HEK293T (cell line): ENCODE results near the gene TMEM130.

Source experiments
- ELF4 ChIP-seq: fragments of 450-650 bp; IDR thresholded peaks from 2 replicates; pipeline ENCODE4 v1.6.1; 2017; ENCODE audit warnings: antibody characterized with exemption
- FOXK2 ChIP-seq: fragments of 450-650 bp; IDR thresholded peaks from 2 replicates; pipeline ENCODE4 v1.6.1; 2016; ENCODE audit warnings: mild to moderate bottlenecking
- FOXM1 ChIP-seq: fragments of 450-650 bp; IDR thresholded peaks from 2 replicates; pipeline ENCODE4 v1.6.1; 2017; ENCODE audit warnings: mild to moderate bottlenecking, borderline replicate concordance
- HDGF ChIP-seq: fragments of 450-650 bp; IDR thresholded peaks from 2 replicates; pipeline ENCODE4 v1.6.1; 2017; ENCODE audit warnings: antibody characterized with exemption, borderline replicate concordance
- L3MBTL2 ChIP-seq: fragments of 450-650 bp; conservative IDR thresholded peaks from 2 replicates; pipeline ENCODE4 v1.6.1; 2016; ENCODE audit warnings: mild to moderate bottlenecking
- LEF1 ChIP-seq: fragments of 450-650 bp; IDR thresholded peaks from 2 replicates; pipeline ENCODE4 v1.6.1; 2017; ENCODE audit warnings: mild to moderate bottlenecking, borderline replicate concordance
- SP1 ChIP-seq: fragments of 450-650 bp; IDR thresholded peaks from 2 replicates; pipeline ENCODE4 v1.6.1; 2017
- SUZ12 ChIP-seq: fragments of 450-650 bp; IDR thresholded peaks from 2 replicates; pipeline ENCODE4 v1.6.1; 2016; ENCODE audit warnings: mild to moderate bottlenecking
- TARDBP ChIP-seq: fragments of 450-650 bp; IDR thresholded peaks from 2 replicates; pipeline ENCODE4 v1.6.1; 2016
- ZNF384 ChIP-seq: fragments of 450-650 bp; IDR thresholded peaks from 2 replicates; pipeline ENCODE4 v1.6.1; 2016

GRCh38 chr7:98830972-98831548, 38.8 kb downstream of the TMEM130 start:
- TF ChIP-seq SP1: no peak
- no peak for TF ChIP-seq FOXM1
- no peak for TF ChIP-seq HDGF
- no peak for TF ChIP-seq LEF1
- no peak for TF ChIP-seq TARDBP
- no peak for TF ChIP-seq ZNF384
- TF ChIP-seq ELF4: no peak
- TF ChIP-seq L3MBTL2: no peak
- TF ChIP-seq SUZ12: no peak
- no peak for TF ChIP-seq FOXK2
